SK-N-SH treated with all-trans-retinoic acid at 6 μM for 48 hours (cell line): ENCODE results near the gene ITGB2.

Source experiments
- ATAC-seq: fragments of 200-7000 bp; cut with Tn5 transposase; 3 replicates; pipeline ENCODE4 v1.9.1; 2020; ENCODE audit warnings: mild to moderate bottlenecking, moderate library complexity
- ARNTL ChIP-seq: fragments of 450-650 bp; formaldehyde crosslinking; IDR thresholded peaks from 2 replicates; pipeline ENCODE4 v1.5.0; 2020; ENCODE audit warnings: low read depth, mild to moderate bottlenecking, moderate library complexity, borderline replicate concordance
- BACH2 ChIP-seq: fragments of 250-450 bp; sonication (Bioruptor Pico); IDR thresholded peaks from 2 replicates; pipeline ENCODE4 v1.9.0; 2021; ENCODE audit warnings: mild to moderate bottlenecking, borderline replicate concordance
- CSDC2 ChIP-seq: fragments of 250-450 bp; sonication (Bioruptor Pico); IDR thresholded peaks from 2 replicates; pipeline ENCODE4 v1.5.0; 2020; ENCODE audit warnings: mild to moderate bottlenecking, moderate library complexity
- GLIS3 ChIP-seq: fragments of 250-450 bp; sonication (Bioruptor Pico); IDR thresholded peaks from 2 replicates; pipeline ENCODE4 v1.5.0; 2020; ENCODE audit warnings: mild to moderate bottlenecking, moderate library complexity
- ISL1 ChIP-seq: fragments of 250-450 bp; sonication (Bioruptor Pico); IDR thresholded peaks from 2 replicates; pipeline ENCODE4 v2.1.2; 2022; ENCODE audit warnings: mild to moderate bottlenecking, moderate library complexity
- OSR1 ChIP-seq: fragments of 250-450 bp; sonication (Bioruptor Pico); IDR thresholded peaks from 2 replicates; pipeline ENCODE4 v1.8.0; 2022; ENCODE audit warnings: moderate library complexity, mild to moderate bottlenecking, inconsistent platforms
- RARB ChIP-seq: fragments of 250-450 bp; sonication (Bioruptor Pico); IDR thresholded peaks from 2 replicates; pipeline ENCODE4 v1.8.0; 2021; ENCODE audit warnings: mild to moderate bottlenecking, moderate library complexity
- SNAI2 ChIP-seq: fragments of 250-450 bp; sonication (Bioruptor Pico); IDR thresholded peaks from 2 replicates; pipeline ENCODE4 v1.5.0; 2020; ENCODE audit warnings: mild to moderate bottlenecking, moderate library complexity
- ZC3H10 ChIP-seq: fragments of 250-450 bp; sonication (Bioruptor Pico); IDR thresholded peaks from 2 replicates; pipeline ENCODE4 v1.5.1; 2021; ENCODE audit warnings: mild to moderate bottlenecking, moderate library complexity
- ZFP3 ChIP-seq: fragments of 250-450 bp; sonication (Bioruptor Pico); IDR thresholded peaks from 2 replicates; pipeline ENCODE4 v1.5.0; 2020; ENCODE audit warnings: mild to moderate bottlenecking, moderate library complexity
- ZFP30 ChIP-seq: fragments of 450-650 bp; formaldehyde crosslinking; IDR thresholded peaks from 2 replicates; pipeline ENCODE4 v1.5.0; 2022; ENCODE audit warnings: mild to moderate bottlenecking, moderate library complexity
- ZNF565 ChIP-seq: fragments of 450-650 bp; formaldehyde crosslinking; conservative IDR thresholded peaks from 2 replicates; pipeline ENCODE4 v1.5.0; 2020; ENCODE audit warnings: low read depth, mild to moderate bottlenecking, moderate library complexity
- ZNF70 ChIP-seq: fragments of 450-650 bp; formaldehyde crosslinking; IDR thresholded peaks from 2 replicates; pipeline ENCODE4 v1.5.0; 2020; ENCODE audit warnings: mild to moderate bottlenecking, moderate library complexity
- ZNF8 ChIP-seq: fragments of 450-650 bp; formaldehyde crosslinking; IDR thresholded peaks from 2 replicates; pipeline ENCODE4 v1.5.0; 2020; ENCODE audit warnings: mild to moderate bottlenecking, moderate library complexity
- TF ChIP-seq, protein P1 (sequence below): fragments of 250-450 bp; sonication (Bioruptor Pico); IDR thresholded peaks from 2 replicates; pipeline ENCODE4 v1.5.1; 2021; ENCODE audit warnings: mild to moderate bottlenecking, moderate library complexity
- TF ChIP-seq, protein P2 (sequence below): fragments of 250-450 bp; sonication (Bioruptor Pico); IDR thresholded peaks from 2 replicates; pipeline ENCODE4 v1.5.0; 2020; ENCODE audit warnings: mild to moderate bottlenecking, moderate library complexity
- TF ChIP-seq, protein P3 (sequence below): fragments of 250-450 bp; sonication (Bioruptor Pico); IDR thresholded peaks from 2 replicates; pipeline ENCODE4 v1.8.0; 2021; ENCODE audit warnings: low read depth, mild to moderate bottlenecking, moderate library complexity, borderline replicate concordance
- TF ChIP-seq, protein P4 (sequence below): fragments of 250-450 bp; sonication (Bioruptor Pico); IDR thresholded peaks from 2 replicates; pipeline ENCODE4 v1.5.1; 2020; ENCODE audit warnings: low read depth, mild to moderate bottlenecking, moderate library complexity

The ITGB2 gene

DNA sequence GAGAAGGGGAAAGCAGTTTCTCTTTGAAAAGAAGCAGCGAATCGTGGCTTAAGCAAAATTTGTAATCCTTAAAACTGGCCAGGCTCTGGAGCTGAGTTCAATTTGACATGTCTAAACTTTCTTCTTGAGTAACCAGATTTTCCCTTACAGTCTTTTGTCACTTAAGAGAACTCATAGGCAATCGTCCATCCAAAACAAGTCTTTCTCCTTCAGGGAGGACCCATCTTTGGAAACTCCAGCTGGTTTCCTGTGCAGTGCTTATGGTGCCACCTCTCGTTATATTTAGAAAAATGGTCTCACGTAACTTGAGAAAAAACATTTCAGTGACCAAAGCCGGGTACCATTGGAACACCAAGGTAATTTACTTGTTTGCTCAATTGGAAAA is 45.4 kb downstream of the ITGB2 start:
- no peak for ATAC-seq

DNA sequence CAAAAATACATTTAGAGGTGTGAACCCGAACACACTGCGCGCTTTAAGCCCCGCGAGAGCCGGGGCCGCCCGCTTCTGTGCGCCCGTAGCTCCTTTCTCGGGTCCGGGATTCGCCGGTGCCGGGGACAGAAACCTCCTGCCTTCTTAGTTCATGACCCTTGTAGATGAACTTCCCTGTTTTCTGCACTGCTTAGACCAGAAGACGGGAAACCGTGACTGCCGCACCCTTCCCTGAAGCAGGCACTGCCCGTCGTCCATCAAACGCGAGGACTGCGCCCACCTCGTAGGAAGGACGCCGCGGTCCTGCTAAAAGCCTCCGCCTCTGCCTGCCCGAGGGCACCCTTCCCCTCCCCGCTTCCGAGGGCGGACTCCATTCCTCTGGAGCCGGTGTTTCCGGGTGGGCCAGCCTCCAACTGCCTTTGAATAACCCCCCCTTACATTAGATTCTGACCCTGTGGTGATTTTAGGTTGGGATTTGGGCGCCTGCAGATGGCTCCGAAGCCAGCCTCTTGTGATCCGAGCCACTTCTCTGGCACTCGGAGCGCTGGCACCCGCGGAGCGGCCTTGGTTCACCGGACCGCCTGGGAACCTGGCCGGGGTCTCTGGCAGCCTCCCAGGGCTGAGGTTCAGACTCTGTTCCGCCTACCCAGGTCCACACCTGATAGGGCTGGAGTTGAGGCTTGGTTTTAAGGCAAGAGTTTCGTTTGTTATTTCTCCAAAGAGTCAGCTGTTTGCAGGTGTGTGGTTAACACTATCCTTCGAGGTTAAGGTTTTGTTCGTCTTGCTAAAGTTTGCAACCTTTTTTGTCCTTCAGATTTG is 46.0 kb downstream of the ITGB2 start:
- ATAC-seq = no peak
- no peak for TF ChIP-seq ARNTL (CRISPR knock-in tag)
- TF ChIP-seq ZNF70 (CRISPR knock-in tag) = no peak
- no peak for TF ChIP-seq SNAI2 (CRISPR knock-in tag)
- no peak for TF ChIP-seq ISL1
- TF ChIP-seq ZFP30 (CRISPR knock-in tag) = no peak
- TF ChIP-seq ZNF8 (CRISPR knock-in tag) = no peak
- TF ChIP-seq ZC3H10 (CRISPR knock-in tag) = no peak
- TF ChIP-seq, protein P1, sequence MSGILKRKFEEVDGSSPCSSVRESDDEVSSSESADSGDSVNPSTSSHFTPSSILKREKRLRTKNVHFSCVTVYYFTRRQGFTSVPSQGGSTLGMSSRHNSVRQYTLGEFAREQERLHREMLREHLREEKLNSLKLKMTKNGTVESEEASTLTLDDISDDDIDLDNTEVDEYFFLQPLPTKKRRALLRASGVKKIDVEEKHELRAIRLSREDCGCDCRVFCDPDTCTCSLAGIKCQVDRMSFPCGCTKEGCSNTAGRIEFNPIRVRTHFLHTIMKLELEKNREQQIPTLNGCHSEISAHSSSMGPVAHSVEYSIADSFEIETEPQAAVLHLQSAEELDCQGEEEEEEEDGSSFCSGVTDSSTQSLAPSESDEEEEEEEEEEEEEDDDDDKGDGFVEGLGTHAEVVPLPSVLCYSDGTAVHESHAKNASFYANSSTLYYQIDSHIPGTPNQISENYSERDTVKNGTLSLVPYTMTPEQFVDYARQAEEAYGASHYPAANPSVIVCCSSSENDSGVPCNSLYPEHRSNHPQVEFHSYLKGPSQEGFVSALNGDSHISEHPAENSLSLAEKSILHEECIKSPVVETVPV (CRISPR knock-in tag) = no peak
- no peak for TF ChIP-seq OSR1 (CRISPR knock-in tag)
- TF ChIP-seq RARB (CRISPR knock-in tag) = no peak
- no peak for TF ChIP-seq CSDC2
- no peak for TF ChIP-seq GLIS3 (CRISPR knock-in tag)
- TF ChIP-seq, protein P2, sequence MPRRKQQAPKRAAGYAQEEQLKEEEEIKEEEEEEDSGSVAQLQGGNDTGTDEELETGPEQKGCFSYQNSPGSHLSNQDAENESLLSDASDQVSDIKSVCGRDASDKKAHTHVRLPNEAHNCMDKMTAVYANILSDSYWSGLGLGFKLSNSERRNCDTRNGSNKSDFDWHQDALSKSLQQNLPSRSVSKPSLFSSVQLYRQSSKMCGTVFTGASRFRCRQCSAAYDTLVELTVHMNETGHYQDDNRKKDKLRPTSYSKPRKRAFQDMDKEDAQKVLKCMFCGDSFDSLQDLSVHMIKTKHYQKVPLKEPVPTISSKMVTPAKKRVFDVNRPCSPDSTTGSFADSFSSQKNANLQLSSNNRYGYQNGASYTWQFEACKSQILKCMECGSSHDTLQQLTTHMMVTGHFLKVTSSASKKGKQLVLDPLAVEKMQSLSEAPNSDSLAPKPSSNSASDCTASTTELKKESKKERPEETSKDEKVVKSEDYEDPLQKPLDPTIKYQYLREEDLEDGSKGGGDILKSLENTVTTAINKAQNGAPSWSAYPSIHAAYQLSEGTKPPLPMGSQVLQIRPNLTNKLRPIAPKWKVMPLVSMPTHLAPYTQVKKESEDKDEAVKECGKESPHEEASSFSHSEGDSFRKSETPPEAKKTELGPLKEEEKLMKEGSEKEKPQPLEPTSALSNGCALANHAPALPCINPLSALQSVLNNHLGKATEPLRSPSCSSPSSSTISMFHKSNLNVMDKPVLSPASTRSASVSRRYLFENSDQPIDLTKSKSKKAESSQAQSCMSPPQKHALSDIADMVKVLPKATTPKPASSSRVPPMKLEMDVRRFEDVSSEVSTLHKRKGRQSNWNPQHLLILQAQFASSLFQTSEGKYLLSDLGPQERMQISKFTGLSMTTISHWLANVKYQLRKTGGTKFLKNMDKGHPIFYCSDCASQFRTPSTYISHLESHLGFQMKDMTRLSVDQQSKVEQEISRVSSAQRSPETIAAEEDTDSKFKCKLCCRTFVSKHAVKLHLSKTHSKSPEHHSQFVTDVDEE (CRISPR knock-in tag) = no peak
- TF ChIP-seq, protein P3, sequence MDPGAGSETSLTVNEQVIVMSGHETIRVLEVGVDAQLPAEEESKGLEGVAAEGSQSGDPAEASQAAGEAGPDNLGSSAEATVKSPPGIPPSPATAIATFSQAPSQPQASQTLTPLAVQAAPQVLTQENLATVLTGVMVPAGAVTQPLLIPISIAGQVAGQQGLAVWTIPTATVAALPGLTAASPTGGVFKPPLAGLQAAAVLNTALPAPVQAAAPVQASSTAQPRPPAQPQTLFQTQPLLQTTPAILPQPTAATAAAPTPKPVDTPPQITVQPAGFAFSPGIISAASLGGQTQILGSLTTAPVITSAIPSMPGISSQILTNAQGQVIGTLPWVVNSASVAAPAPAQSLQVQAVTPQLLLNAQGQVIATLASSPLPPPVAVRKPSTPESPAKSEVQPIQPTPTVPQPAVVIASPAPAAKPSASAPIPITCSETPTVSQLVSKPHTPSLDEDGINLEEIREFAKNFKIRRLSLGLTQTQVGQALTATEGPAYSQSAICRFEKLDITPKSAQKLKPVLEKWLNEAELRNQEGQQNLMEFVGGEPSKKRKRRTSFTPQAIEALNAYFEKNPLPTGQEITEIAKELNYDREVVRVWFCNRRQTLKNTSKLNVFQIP (CRISPR knock-in tag) = no peak
- no peak for TF ChIP-seq BACH2 (CRISPR knock-in tag)

More for the DNA sequence above, 45.4 kb downstream of the ITGB2 start:
- no peak for TF ChIP-seq ISL1
- TF ChIP-seq, protein P3 (CRISPR knock-in tag) = no peak
- no peak for TF ChIP-seq ZNF70 (CRISPR knock-in tag)
- TF ChIP-seq BACH2 (CRISPR knock-in tag) = no peak

DNA sequence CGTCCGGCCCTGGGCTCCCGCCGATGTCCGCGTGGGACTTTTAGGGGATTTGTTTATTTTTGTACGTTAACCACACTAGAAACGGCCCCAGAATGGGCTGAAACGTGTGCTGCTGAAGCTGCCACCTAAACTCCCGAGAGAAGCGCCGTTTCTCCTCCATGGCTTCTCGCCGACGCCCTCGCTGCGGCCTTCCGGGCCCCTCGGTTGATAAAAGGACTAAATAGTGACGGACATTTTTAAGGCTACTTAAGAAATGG is 46.5 kb downstream of the ITGB2 start:
- ATAC-seq = no peak

More for the DNA sequence above, 46.5 kb downstream of the ITGB2 start:
- TF ChIP-seq ZNF8 (CRISPR knock-in tag) = no peak
- TF ChIP-seq, protein P2 (CRISPR knock-in tag) = no peak
- TF ChIP-seq, protein P4, sequence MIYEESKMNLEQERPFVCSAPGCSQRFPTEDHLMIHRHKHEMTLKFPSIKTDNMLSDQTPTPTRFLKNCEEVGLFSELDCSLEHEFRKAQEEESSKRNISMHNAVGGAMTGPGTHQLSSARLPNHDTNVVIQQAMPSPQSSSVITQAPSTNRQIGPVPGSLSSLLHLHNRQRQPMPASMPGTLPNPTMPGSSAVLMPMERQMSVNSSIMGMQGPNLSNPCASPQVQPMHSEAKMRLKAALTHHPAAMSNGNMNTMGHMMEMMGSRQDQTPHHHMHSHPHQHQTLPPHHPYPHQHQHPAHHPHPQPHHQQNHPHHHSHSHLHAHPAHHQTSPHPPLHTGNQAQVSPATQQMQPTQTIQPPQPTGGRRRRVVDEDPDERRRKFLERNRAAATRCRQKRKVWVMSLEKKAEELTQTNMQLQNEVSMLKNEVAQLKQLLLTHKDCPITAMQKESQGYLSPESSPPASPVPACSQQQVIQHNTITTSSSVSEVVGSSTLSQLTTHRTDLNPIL = no peak
- no peak for TF ChIP-seq ZFP3 (CRISPR knock-in tag)
- no peak for TF ChIP-seq ZNF70 (CRISPR knock-in tag)
- TF ChIP-seq ZFP30 (CRISPR knock-in tag) = no peak
- TF ChIP-seq BACH2 (CRISPR knock-in tag) = no peak
- TF ChIP-seq ZC3H10 (CRISPR knock-in tag) = no peak
- TF ChIP-seq ZNF565 (CRISPR knock-in tag) = no peak
- TF ChIP-seq, protein P3 (CRISPR knock-in tag) = no peak
- no peak for TF ChIP-seq ARNTL (CRISPR knock-in tag)
- TF ChIP-seq RARB (CRISPR knock-in tag) = no peak
